Measurements from ENCODE around the gene TCEAL7. TPM values are rescaled to one million over a fixed set of nuclear protein-coding genes. Genes with fewer than 3 reads are reported as not detected.

The TCEAL7 gene, protein sequence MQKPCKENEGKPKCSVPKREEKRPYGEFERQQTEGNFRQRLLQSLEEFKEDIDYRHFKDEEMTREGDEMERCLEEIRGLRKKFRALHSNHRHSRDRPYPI
- total RNA-seq = 36.2 and 58.9 TPM in 2 replicates

DNA sequence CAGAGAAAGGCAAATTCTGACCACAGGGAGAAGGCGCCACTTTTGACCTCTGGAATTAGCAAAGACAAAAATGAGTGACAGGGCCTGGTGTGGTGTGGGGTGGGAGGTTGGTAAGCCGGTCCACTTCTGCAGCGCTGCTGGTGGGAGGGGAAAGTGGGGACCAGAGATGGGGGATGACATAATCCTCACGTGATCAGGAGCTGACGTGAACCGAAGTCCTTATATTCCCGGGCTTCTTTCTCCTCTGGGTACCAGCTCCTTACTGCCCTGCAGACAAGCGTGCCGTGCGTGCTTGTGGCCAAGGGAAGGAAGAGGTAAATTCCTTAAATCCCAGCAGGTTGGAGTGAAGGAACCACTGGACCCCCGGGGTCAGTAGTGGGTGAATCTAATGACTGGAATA lies at the start of gene TCEAL7:
Gene TCEAL7 (plus strand): TSS at position 249 of the 400 bp plus-strand sequence. CDS start 1,165 bp downstream, outside the sequence.

DNA sequence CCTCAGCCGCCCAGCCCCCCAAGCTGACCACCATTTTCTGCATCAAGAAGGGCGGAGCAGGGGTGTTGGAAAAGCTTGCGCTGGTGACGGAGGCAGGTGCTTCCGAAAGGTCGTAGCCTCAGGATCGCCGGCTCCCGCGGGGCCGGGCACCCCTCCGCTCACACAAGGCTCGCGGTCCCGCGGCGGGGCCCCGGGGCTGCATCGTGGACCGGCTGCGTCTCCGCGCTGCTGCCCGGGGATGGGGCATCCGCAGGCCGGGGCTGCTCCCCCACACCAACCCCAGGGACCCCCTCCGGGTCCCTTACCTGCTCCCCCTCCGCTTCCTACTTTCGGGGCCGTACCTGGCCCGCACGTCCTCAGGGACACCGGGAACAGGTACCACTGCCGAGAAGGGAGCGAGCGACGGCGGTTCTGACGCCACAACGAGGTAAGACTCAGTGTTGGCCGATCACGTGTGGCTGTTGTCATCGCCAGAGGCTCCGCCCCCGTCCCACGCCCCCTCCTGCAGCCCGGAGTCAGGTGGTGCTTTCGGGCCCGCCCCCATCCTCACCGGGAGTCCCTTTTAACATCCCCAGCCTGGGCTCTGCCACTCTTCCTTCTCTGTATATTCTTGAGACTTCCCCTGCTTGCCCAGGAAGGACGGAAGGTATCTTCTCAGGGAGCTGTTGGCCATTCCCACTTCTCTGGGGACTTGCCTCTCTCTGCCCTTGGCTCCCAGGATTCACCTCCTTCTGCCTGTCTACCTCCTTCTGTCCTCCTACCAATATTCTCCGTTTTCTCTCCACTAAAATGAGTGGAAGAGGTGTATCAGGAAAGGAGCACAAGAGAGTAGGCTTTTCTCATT lies 19.3 kb upstream of the TCEAL7 start, which contains the start of gene BEX2:
Gene BEX2 (minus strand): TSS at position 436 of the 844 bp plus-strand sequence. CDS start 1,014 bp downstream, outside the sequence.

DNA sequence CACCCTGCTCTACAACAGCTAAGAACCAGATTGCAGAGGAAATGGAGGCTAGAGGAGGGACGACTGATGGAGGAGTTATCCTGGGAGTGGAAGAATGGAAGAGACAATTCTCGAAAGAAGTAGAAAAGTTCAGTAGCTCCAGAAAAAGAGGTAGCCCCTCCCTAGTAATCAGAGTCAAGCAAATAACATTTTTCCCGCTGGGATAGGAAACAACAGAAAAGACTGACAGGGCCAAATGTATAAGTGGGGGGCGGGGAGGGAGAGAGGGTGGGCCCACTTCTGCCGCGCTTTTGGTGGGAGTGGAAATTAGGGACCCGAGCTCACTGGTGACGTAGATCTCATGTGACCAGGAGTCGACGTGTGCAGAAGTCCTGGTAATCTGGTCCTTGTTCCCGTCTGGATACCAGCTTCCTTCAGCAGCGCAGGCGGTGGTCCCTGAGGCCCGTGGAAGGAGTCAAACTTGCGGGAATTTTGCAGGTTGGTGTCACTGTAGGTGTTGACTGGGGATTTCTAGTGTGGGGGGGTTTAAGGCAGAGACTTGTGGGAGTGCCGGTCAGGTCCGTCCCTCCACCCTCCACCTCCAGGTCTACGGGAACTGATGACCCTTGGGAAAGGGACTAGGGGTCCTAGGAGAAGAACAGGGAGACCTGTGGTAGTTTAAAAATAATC lies 26.2 kb downstream of the TCEAL7 start, which contains the start of gene TCEAL9:
Gene TCEAL9 (plus strand): TSS at position 377 of the 669 bp plus-strand sequence. CDS start 1,179 bp downstream, outside the sequence.

DNA sequence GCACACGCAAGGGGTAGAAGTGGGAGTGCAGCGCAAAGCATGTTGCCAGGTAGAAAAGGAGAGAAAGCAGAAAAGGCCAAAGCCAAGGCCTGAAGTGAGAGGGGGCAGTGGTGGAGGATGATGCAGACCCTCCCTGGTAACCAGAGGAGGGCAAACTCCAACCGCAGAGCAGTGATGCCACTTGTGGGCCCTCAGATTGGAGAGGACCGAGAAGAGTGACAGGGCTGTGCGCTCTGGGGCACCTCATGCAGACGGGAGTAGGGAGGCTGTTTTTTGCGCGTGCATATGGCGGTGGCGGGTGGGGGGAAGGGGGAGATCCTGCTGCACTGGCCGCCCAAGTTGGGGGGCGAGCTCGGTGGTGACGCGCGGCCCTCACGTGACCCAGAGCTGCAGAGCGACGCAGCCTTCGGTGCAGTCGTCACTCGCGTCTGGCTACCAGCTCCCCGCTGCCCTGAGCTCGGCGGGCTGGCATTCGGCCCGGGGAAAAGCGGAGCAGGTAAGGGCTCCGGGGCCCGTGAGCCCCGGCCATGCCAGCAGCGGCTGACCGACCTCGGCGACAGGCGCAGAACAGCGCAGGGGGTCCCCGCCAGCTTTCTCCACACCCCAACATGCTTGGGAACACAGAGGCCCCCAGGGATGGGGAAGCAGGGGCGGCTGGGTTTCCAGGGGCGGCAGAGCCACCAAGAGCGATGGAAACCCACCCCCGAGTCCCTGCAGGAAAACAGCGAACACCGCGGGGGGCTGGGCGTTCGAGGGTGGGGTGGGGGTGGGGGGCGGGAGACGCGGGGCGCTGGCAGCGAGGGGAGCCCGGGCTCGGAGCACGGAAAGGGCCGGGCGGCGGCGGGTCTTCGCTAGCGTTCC lies 46.3 kb downstream of the TCEAL7 start, which contains the start of gene BEX3:
Gene BEX3 (plus strand): TSS at position 421 of the 861 bp plus-strand sequence. CDS start 984 bp downstream, outside the sequence.

Other genes starting within 250 kb of the TCEAL7 start
- under 0.01 and 0.28 TPM in 2 replicates for gene NXF3, start 237.1 kb upstream of the TCEAL7 start, total RNA-seq
- gene BEX4, start 115.1 kb upstream of the TCEAL7 start, total RNA-seq = 5.6 and 21.1 TPM in 2 replicates
- gene TCEAL8, start 75.1 kb upstream of the TCEAL7 start, total RNA-seq = 118 and 145 TPM in 2 replicates
- not detected in 2 replicates for gene TCEAL5, start 53.5 kb upstream of the TCEAL7 start, total RNA-seq
- 0.19 and 1.4 TPM in 2 replicates for gene BEX2, start 19.2 kb upstream of the TCEAL7 start, total RNA-seq
- gene TCEAL9, start 26.3 kb downstream of the TCEAL7 start, total RNA-seq = 154 and 159 TPM in 2 replicates
- 284 and 308 TPM in 2 replicates for gene BEX3, start 46.3 kb downstream of the TCEAL7 start, total RNA-seq
- 0.19 and 0.28 TPM in 2 replicates for gene RAB40A, start 189.2 kb downstream of the TCEAL7 start, total RNA-seq